Measurements from ENCODE around the gene TBC1D16.
A peak's percentile ranks its signal among the peaks of the same experiment; 100 is the strongest.

The TBC1D16 gene

DNA sequence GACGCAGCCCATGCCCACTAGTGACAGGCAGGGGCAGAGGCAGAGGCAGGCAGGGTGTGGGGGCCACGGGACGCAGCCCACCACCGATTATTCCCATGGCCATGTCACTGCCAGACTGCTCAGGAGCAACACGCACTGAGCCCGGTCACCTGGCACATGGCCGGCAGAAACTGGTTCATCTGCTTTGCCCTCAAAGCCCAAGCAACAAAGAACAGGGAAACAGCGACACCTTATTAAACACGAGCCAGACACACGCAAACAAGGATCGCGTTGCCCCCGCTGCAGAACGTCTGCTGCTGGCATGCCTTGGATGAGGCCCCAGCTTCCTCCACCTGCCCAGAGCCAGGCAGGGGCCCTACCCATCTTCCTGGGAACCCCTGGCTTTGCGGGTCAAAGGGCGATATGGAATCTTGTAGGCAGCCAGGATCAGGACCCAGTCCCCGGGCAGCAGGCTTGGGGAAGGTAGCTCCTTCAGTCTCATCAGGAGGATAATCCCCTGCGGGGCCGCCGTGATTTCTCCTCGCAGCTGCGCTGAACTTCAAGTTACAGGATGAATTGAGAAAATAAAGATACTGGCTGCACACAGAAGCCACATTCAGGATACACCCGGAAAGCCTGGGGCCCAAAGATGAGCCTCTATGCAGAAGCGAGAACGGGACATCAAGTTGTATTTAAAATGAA lies 4.8 kb downstream of the TBC1D16 start:
- Histone ChIP-seq H2AFZ (ENCODE audit: low read depth, low read length) (no peak overlapping the region), H3K4me1 (ENCODE audit: insufficient read depth, low read length) (peaks cover 24% of the 10 kb centered on the region), H3K9me3 (ENCODE audit: insufficient read depth, low read length, severe bottlenecking) (no peaks in the 10 kb centered on the region), H3K27me3 (ENCODE audit: insufficient read depth, low read length, poor library complexity) (peaks cover 6% of the 10 kb centered on the region), H3K4me2 (ENCODE audit: insufficient read depth, low read length) (no peak overlapping the region), H3K79me2 (ENCODE audit: insufficient read depth, low read length) (no peaks in the 10 kb centered on the region; the same call in 1 of the 2 replicates), H3K9ac (ENCODE audit: low read depth, low read length) (no peak overlapping the region), H3K27ac (ENCODE audit: low read length) (no peak overlapping the region), H4K20me1 (ENCODE audit: insufficient read depth, low read length) (peaks cover 13% of the 10 kb centered on the region; the same call in 1 of the 2 replicates), H3K4me3 (ENCODE audit: low read depth in 1 of 2, low read length in 2 of 2) (no peak overlapping the region), H3K36me3 (ENCODE audit: insufficient read depth, low read length) (no peaks in the 10 kb centered on the region)
- TF ChIP-seq, protein P1, sequence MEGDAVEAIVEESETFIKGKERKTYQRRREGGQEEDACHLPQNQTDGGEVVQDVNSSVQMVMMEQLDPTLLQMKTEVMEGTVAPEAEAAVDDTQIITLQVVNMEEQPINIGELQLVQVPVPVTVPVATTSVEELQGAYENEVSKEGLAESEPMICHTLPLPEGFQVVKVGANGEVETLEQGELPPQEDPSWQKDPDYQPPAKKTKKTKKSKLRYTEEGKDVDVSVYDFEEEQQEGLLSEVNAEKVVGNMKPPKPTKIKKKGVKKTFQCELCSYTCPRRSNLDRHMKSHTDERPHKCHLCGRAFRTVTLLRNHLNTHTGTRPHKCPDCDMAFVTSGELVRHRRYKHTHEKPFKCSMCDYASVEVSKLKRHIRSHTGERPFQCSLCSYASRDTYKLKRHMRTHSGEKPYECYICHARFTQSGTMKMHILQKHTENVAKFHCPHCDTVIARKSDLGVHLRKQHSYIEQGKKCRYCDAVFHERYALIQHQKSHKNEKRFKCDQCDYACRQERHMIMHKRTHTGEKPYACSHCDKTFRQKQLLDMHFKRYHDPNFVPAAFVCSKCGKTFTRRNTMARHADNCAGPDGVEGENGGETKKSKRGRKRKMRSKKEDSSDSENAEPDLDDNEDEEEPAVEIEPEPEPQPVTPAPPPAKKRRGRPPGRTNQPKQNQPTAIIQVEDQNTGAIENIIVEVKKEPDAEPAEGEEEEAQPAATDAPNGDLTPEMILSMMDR (IDR thresholded peaks at IDR 0.05; ENCODE audit: borderline replicate concordance, extremely low read depth, low read length, poor library complexity, severe bottlenecking): no peak
- TF ChIP-seq EZH2 (IDR thresholded peaks at IDR 0.05; ENCODE audit: borderline replicate concordance, low read depth, low read length, severe bottlenecking): no peak
- DNase-seq: no peak
- no peak for ATAC-seq (ENCODE audit: insufficient read depth, low read depth)

GRCh38 chr17:80029258-80029974 lies 6.3 kb downstream of the TBC1D16 start:
- H3K36me3 ChIP-seq (ENCODE audit: insufficient read depth, low read length): no peaks in the 10 kb centered on the region
- H3K4me2 ChIP-seq (ENCODE audit: insufficient read depth, low read length): no peak overlapping the region
- no peak overlapping the region for H3K9ac ChIP-seq (ENCODE audit: low read depth, low read length)
- ATAC-seq (ENCODE audit: insufficient read depth, low read depth) (peak; percentile 75), DNase-seq (peak; percentile 45)
- no peaks in the 10 kb centered on the region for H3K27me3 ChIP-seq (ENCODE audit: insufficient read depth, low read length, poor library complexity)
- no peak overlapping the region for H2AFZ ChIP-seq (ENCODE audit: low read depth, low read length)
- TF ChIP-seq, protein P1 (IDR thresholded peaks at IDR 0.05; ENCODE audit: borderline replicate concordance, extremely low read depth, low read length, poor library complexity, severe bottlenecking): no peak
- TF ChIP-seq EZH2 (IDR thresholded peaks at IDR 0.05; ENCODE audit: borderline replicate concordance, low read depth, low read length, severe bottlenecking): no peak
- no peaks in the 10 kb centered on the region for H3K9me3 ChIP-seq (ENCODE audit: insufficient read depth, low read length, severe bottlenecking)
- H3K27ac ChIP-seq (ENCODE audit: low read length): peak overlapping the region; percentile 42; the same call in 1 of the 2 replicates
- H4K20me1 ChIP-seq (ENCODE audit: insufficient read depth, low read length): peaks cover 15% of the 10 kb centered on the region
- no peaks in the 10 kb centered on the region; the same call in 1 of the 2 replicates for H3K79me2 ChIP-seq (ENCODE audit: insufficient read depth, low read length)
- H3K4me1 ChIP-seq (ENCODE audit: insufficient read depth, low read length): peaks cover 15% of the 10 kb centered on the region
- H3K4me3 ChIP-seq (ENCODE audit: low read depth in 1 of 2, low read length in 2 of 2): no peak overlapping the region

- Histone ChIP-seq H3K9ac (ENCODE audit: low read depth, low read length) (no peak overlapping the region), H3K36me3 (ENCODE audit: insufficient read depth, low read length) (no peaks in the 10 kb centered on the region), H2AFZ (ENCODE audit: low read depth, low read length) (no peak overlapping the region), H3K4me2 (ENCODE audit: insufficient read depth, low read length) (no peak overlapping the region), H3K27ac (ENCODE audit: low read length) (no peak overlapping the region), H4K20me1 (ENCODE audit: insufficient read depth, low read length) (peaks cover 17% of the 10 kb centered on the region), H3K79me2 (ENCODE audit: insufficient read depth, low read length) (no peaks in the 10 kb centered on the region; the same call in 1 of the 2 replicates), H3K27me3 (ENCODE audit: insufficient read depth, low read length, poor library complexity) (no peaks in the 10 kb centered on the region), H3K4me3 (ENCODE audit: low read depth in 1 of 2, low read length in 2 of 2) (no peak overlapping the region), H3K9me3 (ENCODE audit: insufficient read depth, low read length, severe bottlenecking) (no peaks in the 10 kb centered on the region), H3K4me1 (ENCODE audit: insufficient read depth, low read length) (peaks cover 13% of the 10 kb centered on the region)
- TF ChIP-seq EZH2 (IDR thresholded peaks at IDR 0.05; ENCODE audit: borderline replicate concordance, low read depth, low read length, severe bottlenecking): no peak
- TF ChIP-seq, protein P1 (IDR thresholded peaks at IDR 0.05; ENCODE audit: borderline replicate concordance, extremely low read depth, low read length, poor library complexity, severe bottlenecking): no peak
- no peak for DNase-seq
- no peak for ATAC-seq (ENCODE audit: insufficient read depth, low read depth)
Observed at GRCh38 chr17:80028030-80028429, 7.6 kb downstream of the TBC1D16 start.
